GM18499 (cell line): ENCODE measurements around the gene SCPEP1.
A peak's percentile ranks its signal among the peaks of the same experiment; 100 is the strongest.

Experiments used
- ATAC-seq: cut with Tn5 transposase; IDR thresholded peaks from one replicate; pipeline ENCODE4 v1.9.1; 2021; ENCODE audit warnings: moderate number of reproducible peaks; ENCODE audit not compliant: insufficient read depth, unreplicated experiment

The SCPEP1 gene

GRCh38 chr17:56994009-56994792 lies 16.3 kb downstream of the SCPEP1 start:
- ATAC-seq: no peak

- no peak for ATAC-seq
Observed at GRCh38 chr17:56995766-56996165, 17.8 kb downstream of the SCPEP1 start.

GRCh38 chr17:56997313-56997712 lies 19.4 kb downstream of the SCPEP1 start:
- ATAC-seq: no peak

- ATAC-seq: no peak
Observed at GRCh38 chr17:57001541-57001940, 23.6 kb downstream of the SCPEP1 start.

- ATAC-seq: no peak
Observed at GRCh38 chr17:57002904-57003303, 25.0 kb downstream of the SCPEP1 start.

- ATAC-seq: peak; percentile 78
Observed at GRCh38 chr17:57004944-57005579, 27.1 kb downstream of the SCPEP1 start.

GRCh38 chr17:57006040-57006439 lies 28.1 kb downstream of the SCPEP1 start:
- ATAC-seq: no peak

GRCh38 chr17:57008958-57009357 lies 31.0 kb downstream of the SCPEP1 start:
- ATAC-seq: no peak

- no peak for ATAC-seq
Observed at GRCh38 chr17:57009737-57010445, 32.0 kb downstream of the SCPEP1 start.

GRCh38 chr17:57010487-57010886 lies 32.6 kb downstream of the SCPEP1 start:
- no peak for ATAC-seq

GRCh38 chr17:57011491-57012015 lies 33.6 kb downstream of the SCPEP1 start:
- ATAC-seq: no peak

- ATAC-seq: no peak
Observed at GRCh38 chr17:57016071-57016763, 38.3 kb downstream of the SCPEP1 start.

GRCh38 chr17:57016764-57017116 lies 38.8 kb downstream of the SCPEP1 start:
- ATAC-seq: no peak

- ATAC-seq: no peak
Observed at GRCh38 chr17:57017625-57018024, 39.7 kb downstream of the SCPEP1 start.

GRCh38 chr17:57020208-57020607 lies 42.3 kb downstream of the SCPEP1 start:
- no peak for ATAC-seq

- no peak for ATAC-seq
Observed at GRCh38 chr17:57021226-57021940, 43.5 kb downstream of the SCPEP1 start.

GRCh38 chr17:57025876-57026275 lies 47.9 kb downstream of the SCPEP1 start:
- ATAC-seq: no peak

- no peak for ATAC-seq
Observed at GRCh38 chr17:57027852-57028251, 49.9 kb downstream of the SCPEP1 start.

GRCh38 chr17:57032343-57032742 lies 54.4 kb downstream of the SCPEP1 start:
- ATAC-seq: no peak

GRCh38 chr17:57033296-57033695 lies 55.4 kb downstream of the SCPEP1 start:
- no peak for ATAC-seq
